ENCODE results near the gene QSOX2.

DNA sequence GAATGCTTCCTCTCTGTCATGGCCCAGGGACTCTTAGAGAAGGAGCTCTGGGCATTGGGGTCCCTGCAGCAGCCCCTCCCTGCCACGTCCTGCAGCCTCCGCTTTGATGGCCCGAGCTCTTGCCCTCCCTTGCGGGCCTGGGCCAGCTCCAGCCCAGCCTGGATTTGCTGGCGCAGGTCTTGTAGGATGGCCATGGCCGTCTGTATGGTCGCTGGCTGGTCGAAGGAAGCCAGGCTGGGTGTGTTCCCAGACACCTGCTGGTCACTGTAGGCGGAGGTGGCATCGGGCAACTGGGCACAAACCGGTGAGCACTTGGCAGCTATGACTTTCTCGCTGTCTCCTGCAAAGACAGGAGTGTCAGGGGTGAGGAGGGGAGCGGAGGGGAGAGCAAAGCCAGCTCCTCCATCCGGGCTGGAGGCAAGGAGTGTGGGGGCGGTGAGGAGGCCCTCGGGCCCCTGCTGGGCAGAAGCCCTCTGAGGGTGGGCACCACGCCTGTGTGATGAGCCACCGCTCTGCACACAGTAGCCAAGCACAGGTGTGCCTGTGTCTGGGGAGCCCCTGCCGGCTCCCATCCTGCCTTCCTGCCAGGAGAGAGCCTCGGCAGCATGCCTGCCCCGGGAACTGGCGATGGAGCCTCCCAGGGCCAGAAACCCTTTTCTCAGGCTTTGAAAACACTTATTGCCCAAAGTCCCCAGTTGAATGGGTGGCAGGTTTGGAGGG, 45.9 kb upstream of the QSOX2 start:
- TF ChIP-seq RAD21 (IDR thresholded peaks at IDR 0.05) (no peak), TAF1 (conservative IDR thresholded peaks at IDR 0.05) (no peak), YY1 (IDR thresholded peaks at IDR 0.05) (no peak), REST (IDR thresholded peaks at IDR 0.05) (no peak), ZBTB33 (IDR thresholded peaks at IDR 0.05) (no peak), FOXA1 (IDR thresholded peaks at IDR 0.05) (no peak), EGR1 (IDR thresholded peaks at IDR 0.05; ENCODE audit: low read depth in 2 of 2) (no peak), NR2F2 (IDR thresholded peaks at IDR 0.05) (no peak), SP1 (IDR thresholded peaks at IDR 0.05) (no peak)
- TF ChIP-seq, protein P1, sequence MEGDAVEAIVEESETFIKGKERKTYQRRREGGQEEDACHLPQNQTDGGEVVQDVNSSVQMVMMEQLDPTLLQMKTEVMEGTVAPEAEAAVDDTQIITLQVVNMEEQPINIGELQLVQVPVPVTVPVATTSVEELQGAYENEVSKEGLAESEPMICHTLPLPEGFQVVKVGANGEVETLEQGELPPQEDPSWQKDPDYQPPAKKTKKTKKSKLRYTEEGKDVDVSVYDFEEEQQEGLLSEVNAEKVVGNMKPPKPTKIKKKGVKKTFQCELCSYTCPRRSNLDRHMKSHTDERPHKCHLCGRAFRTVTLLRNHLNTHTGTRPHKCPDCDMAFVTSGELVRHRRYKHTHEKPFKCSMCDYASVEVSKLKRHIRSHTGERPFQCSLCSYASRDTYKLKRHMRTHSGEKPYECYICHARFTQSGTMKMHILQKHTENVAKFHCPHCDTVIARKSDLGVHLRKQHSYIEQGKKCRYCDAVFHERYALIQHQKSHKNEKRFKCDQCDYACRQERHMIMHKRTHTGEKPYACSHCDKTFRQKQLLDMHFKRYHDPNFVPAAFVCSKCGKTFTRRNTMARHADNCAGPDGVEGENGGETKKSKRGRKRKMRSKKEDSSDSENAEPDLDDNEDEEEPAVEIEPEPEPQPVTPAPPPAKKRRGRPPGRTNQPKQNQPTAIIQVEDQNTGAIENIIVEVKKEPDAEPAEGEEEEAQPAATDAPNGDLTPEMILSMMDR (IDR thresholded peaks at IDR 0.05; ENCODE audit: low read depth, low read length, missing input control), result no peak
- TF ChIP-seq, protein P2, sequence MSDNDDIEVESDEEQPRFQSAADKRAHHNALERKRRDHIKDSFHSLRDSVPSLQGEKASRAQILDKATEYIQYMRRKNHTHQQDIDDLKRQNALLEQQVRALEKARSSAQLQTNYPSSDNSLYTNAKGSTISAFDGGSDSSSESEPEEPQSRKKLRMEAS (IDR thresholded peaks at IDR 0.05), result no peak

All from liver (tissue), 3 donors.